WI38 (cell line): ENCODE data around the gene PTHLH.
A peak's percentile ranks its signal among the peaks of the same experiment; 100 is the strongest.

Experiments used
- H3K4me3 ChIP-seq: 2 replicates; pipeline ENCODE4 v1.5.1; 2011; ENCODE audit warnings: low read depth, mild to moderate bottlenecking, control low read depth, low read length
- CTCF ChIP-seq: IDR thresholded peaks from 2 replicates; pipeline ENCODE4 v1.5.1; 2012; ENCODE audit warnings: low read depth, mild to moderate bottlenecking, control low read depth, low read length

PTHLH gene

GRCh38 chr12:27969624-27970400 lies 2.7 kb downstream of the PTHLH start:
- no peak for TF ChIP-seq CTCF
- peak overlapping the region; percentile 59 for H3K4me3 ChIP-seq

- peak overlapping the region; percentile 59 for H3K4me3 ChIP-seq
- no peak for TF ChIP-seq CTCF
Measured at GRCh38 chr12:27968972-27969623, 3.4 kb downstream of the PTHLH start.

GRCh38 chr12:27967551-27968054 lies 4.9 kb downstream of the PTHLH start:
- H3K4me3 ChIP-seq: no peak overlapping the region
- no peak for TF ChIP-seq CTCF

- TF ChIP-seq CTCF: no peak
- H3K4me3 ChIP-seq: no peak overlapping the region
Measured at GRCh38 chr12:27966870-27967269, 5.7 kb downstream of the PTHLH start.

GRCh38 chr12:27965966-27966365 lies 6.6 kb downstream of the PTHLH start:
- no peak for TF ChIP-seq CTCF
- no peak overlapping the region for H3K4me3 ChIP-seq

GRCh38 chr12:27965411-27965810 lies 7.1 kb downstream of the PTHLH start:
- no peak for TF ChIP-seq CTCF
- H3K4me3 ChIP-seq: no peak overlapping the region

GRCh38 chr12:27964123-27964522 lies 8.4 kb downstream of the PTHLH start:
- no peak overlapping the region for H3K4me3 ChIP-seq
- no peak for TF ChIP-seq CTCF
